Testis (tissue), 3 donors: ENCODE results near the gene COL9A3. TPM values are rescaled to one million over a fixed set of nuclear protein-coding genes. Genes with fewer than 3 reads are reported as not detected.

Experiments
- DNase-seq: peaks from one replicate; pipeline ENCODE4 v3.0.0-alpha.2; 2019
- H3K27ac ChIP-seq, 2 donors: fragments of 200-600 bp; sonication (generic); one replicate each; pipeline ENCODE4 v1.5.1; 2019
- H3K27me3 ChIP-seq: fragments of 200-600 bp; sonication (generic); one replicate; pipeline ENCODE4 v1.5.1; 2019
- H3K36me3 ChIP-seq: fragments of 200-600 bp; sonication (generic); one replicate; pipeline ENCODE4 v1.5.1; 2017; ENCODE audit warnings: low read depth; ENCODE audit errors: missing control alignments
- H3K4me1 ChIP-seq: fragments of 200-600 bp; sonication (generic); one replicate; pipeline ENCODE4 v1.5.1; 2019
- H3K4me3 ChIP-seq, 2 donors: fragments of 200-600 bp; sonication (generic); one replicate each; pipeline ENCODE4 v1.5.1; 2017 to 2019
- H3K9me3 ChIP-seq: fragments of 200-600 bp; sonication (generic); one replicate; pipeline ENCODE4 v1.5.1; 2017
- CTCF ChIP-seq, 3 experiments: fragments of 450-650 bp in 2 of 3; fragments of 200-600 bp in 1 of 3; sonication (generic) in 1 of 3; IDR thresholded peaks; one replicate each; pipeline ENCODE4 v1.5.1; 2016 to 2019; ENCODE audit warnings: antibody characterized with exemption in 3 of 3, mild to moderate bottlenecking in 2 of 3, moderate library complexity in 1 of 3
- POLR2A ChIP-seq: fragments of 450-650 bp; IDR thresholded peaks from one replicate; pipeline ENCODE4 v1.6.1; 2017; ENCODE audit warnings: antibody characterized with exemption, mild to moderate bottlenecking, moderate library complexity
- WGBS, 2 donors: methylation state at CpG; one replicate each; pipeline ENCODE4 v1.1.5; 2018; 5-methylcytosine and 5-hydroxymethylcytosine counted together
- intact Hi-C: fragments of 100-400 bp; cut with DNase I; formaldehyde crosslinking; loops from one replicate; pipeline ENCODE4 v1.15.1; 2023; ENCODE audit warnings: low total_unique reads
- polyA plus RNA-seq: library from polyadenylated mRNA; stranded (reverse); fragments of 350-450 nt; fragmentation: Illumina TruSeq; extraction: RNeasy Lipid Tissue Mini Kit (QIAGEN cat#74804); gene quantifications from one replicate; pipeline ENCODE4 v1.2.3, GENCODE V29; 2014; ENCODE audit warnings: low read depth, low replicate concordance; ENCODE audit not compliant: insufficient read depth
- total RNA-seq, 2 donors: library from RNA; depleted of rRNA; stranded (reverse); fragments of >200 nt; gene quantifications; one replicate each; pipeline ENCODE4 v1.2.3, GENCODE V29; 2016

COL9A3 gene
- total and polyA plus RNA-seq, 3 donors from 2014 or later = 19.1 to 50.6 (median 21.3) TPM

GRCh38 chr20:62832951-62833391 lies 16.1 kb downstream of the COL9A3 start:
- Histone ChIP-seq H3K9me3 (no peaks in the 10 kb centered on the region), H3K4me3 (no peak overlapping the region), H3K36me3 (no peaks in the 10 kb centered on the region), H3K27ac (no peak overlapping the region), H3K27me3 (no peaks in the 10 kb centered on the region), H3K4me1 (no peaks in the 10 kb centered on the region)
- TF ChIP-seq POLR2A (no peak), CTCF (IDR thresholded peaks at IDR 0.05) (no peak)
- WGBS, 2 donors = 64 to 69% methylated on average over 14 of the region's 14 CpGs
- intact Hi-C loops = no loop called here
- DNase-seq = no peak

GRCh38 chr20:62834967-62835730 lies 18.3 kb downstream of the COL9A3 start:
- no peak overlapping the region for H3K27ac ChIP-seq
- no peak for DNase-seq
- no peaks in the 10 kb centered on the region for H3K9me3 ChIP-seq
- H3K36me3 ChIP-seq = no peaks in the 10 kb centered on the region
- H3K27me3 ChIP-seq = no peaks in the 10 kb centered on the region
- WGBS, 2 donors = 91% methylated on average over 24 of the region's 24 CpGs
- no peak overlapping the region for H3K4me3 ChIP-seq
- TF ChIP-seq POLR2A (no peak), CTCF (IDR thresholded peaks at IDR 0.05) (no peak)
- H3K4me1 ChIP-seq = no peaks in the 10 kb centered on the region
- intact Hi-C loops = no loop called here

GRCh38 chr20:62835931-62836861 lies 19.3 kb downstream of the COL9A3 start:
- TF ChIP-seq POLR2A = no peak
- TF ChIP-seq CTCF (IDR thresholded peaks at IDR 0.05) = no peak
- intact Hi-C loops = no loop called here
- Histone ChIP-seq H3K36me3 (no peaks in the 10 kb centered on the region), H3K27ac (no peak overlapping the region), H3K9me3 (no peaks in the 10 kb centered on the region), H3K27me3 (no peaks in the 10 kb centered on the region), H3K4me1 (no peaks in the 10 kb centered on the region), H3K4me3 (no peak overlapping the region)
- no peak for DNase-seq
- 82 to 84% methylated on average over 35 to 52 of the region's 52 CpGs for WGBS, 2 donors

- Histone ChIP-seq H3K27ac (no peak overlapping the region), H3K27me3 (no peaks in the 10 kb centered on the region), H3K4me3 (no peak overlapping the region), H3K4me1 (no peaks in the 10 kb centered on the region), H3K36me3 (no peaks in the 10 kb centered on the region), H3K9me3 (no peaks in the 10 kb centered on the region)
- 86 to 93% methylated on average over 12 to 19 of the region's 19 CpGs for WGBS, 2 donors
- DNase-seq = no peak
- no peak for TF ChIP-seq CTCF (IDR thresholded peaks at IDR 0.05)
- TF ChIP-seq POLR2A = no peak
- intact Hi-C loops = no loop called here
Observed at GRCh38 chr20:62836967-62837490, 20.2 kb downstream of the COL9A3 start.
